GM12864 (cell line): ENCODE results near the gene MLNR.
A peak's percentile ranks its signal among the peaks of the same experiment; 100 is the strongest.

Source experiments
- DNase-seq: peaks from one replicate; pipeline ENCODE4 v3.0.0-alpha.2; 2011; ENCODE audit warnings: low read depth
- H3K4me3 ChIP-seq: 2 replicates; pipeline ENCODE4 v1.5.1; 2011; ENCODE audit warnings: mild to moderate bottlenecking, low read depth, low read length, control low read depth
- TF ChIP-seq, protein P1 (sequence below): IDR thresholded peaks from 2 replicates; pipeline ENCODE4 v1.5.1; 2011; ENCODE audit warnings: low read depth, mild to moderate bottlenecking, moderate library complexity, low read length, control low read depth, inconsistent platforms; ENCODE audit errors: missing control alignments

Gene MLNR

DNA sequence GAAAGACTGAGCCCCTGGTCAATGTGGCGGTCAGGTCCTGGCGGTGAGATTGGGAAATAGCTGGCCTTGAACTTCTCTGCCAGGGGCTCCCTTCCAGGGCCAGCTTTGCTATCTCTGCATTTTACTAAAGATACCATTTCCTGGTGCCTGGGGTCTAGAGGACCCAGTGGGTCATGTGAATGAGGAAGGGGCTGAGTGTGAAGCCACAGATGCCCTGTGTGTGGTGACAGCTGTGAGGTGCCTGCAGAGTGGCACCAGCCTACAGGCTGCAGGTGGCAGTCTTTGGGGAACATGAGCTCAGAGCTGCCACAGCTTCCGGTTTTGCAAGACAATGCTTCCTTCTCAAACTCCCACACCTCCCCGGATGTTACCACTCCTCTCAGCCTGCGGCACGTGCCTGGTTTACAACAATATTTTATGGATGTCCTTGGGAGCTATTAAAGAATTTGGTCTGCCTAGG is 5.2 kb upstream of the MLNR start:
- DNase-seq = peak; percentile 31
- no peak overlapping the region for H3K4me3 ChIP-seq
- TF ChIP-seq, protein P1, sequence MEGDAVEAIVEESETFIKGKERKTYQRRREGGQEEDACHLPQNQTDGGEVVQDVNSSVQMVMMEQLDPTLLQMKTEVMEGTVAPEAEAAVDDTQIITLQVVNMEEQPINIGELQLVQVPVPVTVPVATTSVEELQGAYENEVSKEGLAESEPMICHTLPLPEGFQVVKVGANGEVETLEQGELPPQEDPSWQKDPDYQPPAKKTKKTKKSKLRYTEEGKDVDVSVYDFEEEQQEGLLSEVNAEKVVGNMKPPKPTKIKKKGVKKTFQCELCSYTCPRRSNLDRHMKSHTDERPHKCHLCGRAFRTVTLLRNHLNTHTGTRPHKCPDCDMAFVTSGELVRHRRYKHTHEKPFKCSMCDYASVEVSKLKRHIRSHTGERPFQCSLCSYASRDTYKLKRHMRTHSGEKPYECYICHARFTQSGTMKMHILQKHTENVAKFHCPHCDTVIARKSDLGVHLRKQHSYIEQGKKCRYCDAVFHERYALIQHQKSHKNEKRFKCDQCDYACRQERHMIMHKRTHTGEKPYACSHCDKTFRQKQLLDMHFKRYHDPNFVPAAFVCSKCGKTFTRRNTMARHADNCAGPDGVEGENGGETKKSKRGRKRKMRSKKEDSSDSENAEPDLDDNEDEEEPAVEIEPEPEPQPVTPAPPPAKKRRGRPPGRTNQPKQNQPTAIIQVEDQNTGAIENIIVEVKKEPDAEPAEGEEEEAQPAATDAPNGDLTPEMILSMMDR = peak; percentile 34

DNA sequence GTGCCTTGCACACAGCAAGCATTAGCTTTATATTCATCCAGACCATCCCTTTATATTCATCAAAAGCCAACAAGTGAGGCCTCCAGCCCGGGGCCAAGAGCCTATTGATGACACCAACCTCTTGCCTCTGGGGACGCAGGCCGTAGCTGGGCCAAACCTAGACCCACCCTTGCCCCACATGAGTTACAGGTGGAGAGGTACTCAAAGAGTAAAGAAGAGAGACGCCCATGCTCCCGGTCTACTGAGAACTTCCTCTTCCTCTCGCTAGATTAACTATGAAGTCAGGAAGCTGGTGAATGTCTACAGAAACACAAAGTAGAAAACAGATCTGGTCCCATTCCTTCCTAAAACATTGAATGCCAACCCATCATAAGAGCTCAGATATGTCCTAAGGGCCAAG is 3.8 kb upstream of the MLNR start:
- DNase-seq = no peak
- no peak overlapping the region for H3K4me3 ChIP-seq
- TF ChIP-seq, protein P1 = no peak

DNA sequence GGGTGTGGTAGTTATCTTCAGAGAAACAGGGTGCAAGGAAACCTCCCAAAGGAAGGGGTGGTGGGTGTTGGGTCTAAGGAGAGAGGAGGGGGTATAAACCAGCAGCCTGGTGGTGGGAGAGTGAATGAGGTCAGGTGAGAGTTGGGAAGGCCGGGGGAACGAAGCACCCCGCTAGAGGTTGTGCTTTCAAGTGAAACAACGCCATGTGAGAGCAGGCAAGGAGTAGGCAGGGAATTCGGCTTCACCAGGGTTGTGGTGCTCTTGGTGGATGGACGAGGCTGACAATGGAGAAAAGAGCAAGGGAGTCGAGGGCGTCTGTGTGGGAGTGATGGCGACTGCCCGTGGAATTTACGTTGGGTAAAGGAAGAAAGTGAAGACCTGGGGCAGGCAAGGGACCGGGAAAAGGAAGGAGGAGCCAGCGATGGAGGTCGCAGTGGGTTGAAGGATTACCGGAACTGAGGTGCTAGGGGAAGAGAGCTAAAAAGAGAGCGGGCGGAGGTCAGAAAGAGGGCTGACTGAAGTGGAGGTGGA is 2.1 kb upstream of the MLNR start:
- DNase-seq = no peak
- TF ChIP-seq, protein P1 = no peak
- no peak overlapping the region for H3K4me3 ChIP-seq

DNA sequence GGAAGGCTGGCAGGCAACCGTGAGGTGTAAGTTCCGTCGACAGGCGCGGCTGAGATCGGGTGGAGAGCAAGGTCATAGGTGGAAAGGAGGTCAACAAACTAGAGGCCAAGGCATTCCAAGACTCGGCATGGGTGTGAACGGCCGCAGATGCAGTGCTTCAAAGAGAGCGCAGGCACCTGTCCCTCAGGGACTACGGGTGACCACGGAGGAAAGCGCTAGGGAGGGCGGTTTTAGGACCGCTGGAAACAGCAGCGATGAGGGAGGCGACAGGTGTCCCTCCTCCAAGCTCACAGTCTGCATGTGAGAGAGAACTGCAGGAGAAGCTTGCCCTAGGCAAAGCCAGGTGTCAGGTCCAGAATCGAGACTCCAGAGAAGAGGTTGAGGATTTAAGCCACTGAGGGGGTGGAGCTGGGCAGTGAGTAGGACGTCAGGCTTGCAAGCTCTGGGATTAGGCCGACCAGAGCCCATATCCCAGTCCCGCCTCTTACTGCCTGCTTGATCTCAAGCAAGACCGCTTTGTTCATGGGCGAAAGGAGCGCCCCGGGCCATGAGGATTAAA is 1.6 kb upstream of the MLNR start:
- DNase-seq = no peak
- TF ChIP-seq, protein P1 = no peak
- no peak overlapping the region for H3K4me3 ChIP-seq

DNA sequence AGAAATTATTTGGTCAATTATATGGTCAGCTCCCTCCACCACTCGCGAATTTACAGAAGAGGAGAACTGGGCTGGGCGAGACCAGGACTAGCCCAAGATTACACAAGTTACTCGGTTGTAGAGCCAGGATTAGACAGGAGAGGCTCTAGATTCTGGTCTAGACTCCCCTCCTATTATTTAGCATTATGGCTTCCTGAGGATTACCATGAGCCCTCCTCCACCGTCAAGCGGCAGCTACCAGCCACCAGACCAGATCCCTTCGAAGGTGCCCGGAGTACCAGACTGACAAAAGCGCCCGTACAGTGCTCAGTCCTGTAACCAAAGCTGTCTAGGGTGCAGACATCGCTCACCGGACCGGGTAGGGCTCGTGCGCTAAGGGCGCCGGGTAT is 497 bp upstream of the MLNR start:
- no peak overlapping the region for H3K4me3 ChIP-seq

DNA sequence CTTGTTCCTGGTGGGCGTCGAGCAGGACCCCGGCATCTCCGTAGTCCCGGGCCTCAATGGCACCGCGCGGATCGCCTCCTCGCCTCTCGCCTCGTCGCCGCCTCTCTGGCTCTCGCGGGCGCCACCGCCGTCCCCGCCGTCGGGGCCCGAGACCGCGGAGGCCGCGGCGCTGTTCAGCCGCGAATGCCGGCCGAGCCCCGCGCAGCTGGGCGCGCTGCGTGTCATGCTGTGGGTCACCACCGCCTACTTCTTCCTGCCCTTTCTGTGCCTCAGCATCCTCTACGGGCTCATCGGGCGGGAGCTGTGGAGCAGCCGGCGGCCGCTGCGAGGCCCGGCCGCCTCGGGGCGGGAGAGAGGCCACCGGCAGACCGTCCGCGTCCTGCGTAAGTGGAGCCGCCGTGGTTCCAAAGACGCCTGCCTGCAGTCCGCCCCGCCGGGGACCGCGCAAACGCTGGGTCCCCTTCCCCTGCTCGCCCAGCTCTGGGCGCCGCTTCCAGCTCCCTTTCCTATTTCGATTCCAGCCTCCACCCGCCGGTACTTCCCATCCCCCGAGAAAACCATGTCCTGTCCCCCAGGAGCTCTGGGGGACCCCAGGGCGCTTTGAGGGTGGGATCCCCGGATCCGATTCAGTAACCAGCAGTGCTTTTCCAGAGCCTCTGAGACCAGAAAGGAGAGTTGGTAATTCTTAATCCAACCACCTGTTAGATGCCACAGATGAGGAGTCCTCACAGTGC is 885 bp downstream of the MLNR start:
- peak overlapping the region; percentile 31 for H3K4me3 ChIP-seq
- no peak for DNase-seq
- TF ChIP-seq, protein P1 = no peak

More for the DNA sequence above, 497 bp upstream of the MLNR start:
- no peak for DNase-seq
- TF ChIP-seq, protein P1 = no peak
